ENCODE results near the gene BICDL1. TPM values are rescaled to one million over a fixed set of nuclear protein-coding genes. Genes with fewer than 3 reads are reported as not detected.

The BICDL1 gene
- total RNA-seq, 1 donor from 2014 or later = not detected

DNA sequence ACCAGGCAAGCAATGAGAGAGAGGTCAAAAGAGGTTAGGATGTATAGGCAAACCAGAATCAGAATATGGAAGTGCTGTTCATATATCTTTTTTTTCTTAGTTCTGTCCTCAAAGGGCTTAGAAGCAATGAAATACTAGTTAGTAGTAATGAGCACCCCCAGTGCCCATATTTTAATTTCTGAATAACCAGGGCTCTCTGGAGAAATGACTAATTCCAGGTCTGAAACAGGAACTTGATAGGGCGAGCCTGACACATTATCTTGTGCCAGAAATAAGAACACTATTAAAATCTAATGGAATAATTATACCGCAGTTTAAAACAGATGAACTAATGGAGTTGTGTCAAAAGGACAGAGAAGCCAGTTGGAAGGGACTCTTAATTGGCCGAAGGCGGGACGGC, 30.9 kb downstream of the BICDL1 start:
- DNase-seq (ENCODE audit: extremely low spot score, unreplicated experiment) = no peak
- TF ChIP-seq, protein P1, sequence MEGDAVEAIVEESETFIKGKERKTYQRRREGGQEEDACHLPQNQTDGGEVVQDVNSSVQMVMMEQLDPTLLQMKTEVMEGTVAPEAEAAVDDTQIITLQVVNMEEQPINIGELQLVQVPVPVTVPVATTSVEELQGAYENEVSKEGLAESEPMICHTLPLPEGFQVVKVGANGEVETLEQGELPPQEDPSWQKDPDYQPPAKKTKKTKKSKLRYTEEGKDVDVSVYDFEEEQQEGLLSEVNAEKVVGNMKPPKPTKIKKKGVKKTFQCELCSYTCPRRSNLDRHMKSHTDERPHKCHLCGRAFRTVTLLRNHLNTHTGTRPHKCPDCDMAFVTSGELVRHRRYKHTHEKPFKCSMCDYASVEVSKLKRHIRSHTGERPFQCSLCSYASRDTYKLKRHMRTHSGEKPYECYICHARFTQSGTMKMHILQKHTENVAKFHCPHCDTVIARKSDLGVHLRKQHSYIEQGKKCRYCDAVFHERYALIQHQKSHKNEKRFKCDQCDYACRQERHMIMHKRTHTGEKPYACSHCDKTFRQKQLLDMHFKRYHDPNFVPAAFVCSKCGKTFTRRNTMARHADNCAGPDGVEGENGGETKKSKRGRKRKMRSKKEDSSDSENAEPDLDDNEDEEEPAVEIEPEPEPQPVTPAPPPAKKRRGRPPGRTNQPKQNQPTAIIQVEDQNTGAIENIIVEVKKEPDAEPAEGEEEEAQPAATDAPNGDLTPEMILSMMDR (IDR thresholded peaks at IDR 0.05) = no peak
- H3K9me3 Mint-ChIP-seq (ENCODE audit: unreplicated experiment) = no peaks in the 10 kb centered on the region
- H3K4me1 Mint-ChIP-seq (ENCODE audit: unreplicated experiment) = no peaks in the 10 kb centered on the region
- no peak overlapping the region for H3K27ac Mint-ChIP-seq (ENCODE audit: unreplicated experiment)
- no peak overlapping the region for H3K4me3 Mint-ChIP-seq (ENCODE audit: unreplicated experiment)
- no peaks in the 10 kb centered on the region for H3K36me3 Mint-ChIP-seq (ENCODE audit: unreplicated experiment)
- H3K27me3 Mint-ChIP-seq (ENCODE audit: unreplicated experiment) = peaks cover 16% of the 10 kb centered on the region

DNA sequence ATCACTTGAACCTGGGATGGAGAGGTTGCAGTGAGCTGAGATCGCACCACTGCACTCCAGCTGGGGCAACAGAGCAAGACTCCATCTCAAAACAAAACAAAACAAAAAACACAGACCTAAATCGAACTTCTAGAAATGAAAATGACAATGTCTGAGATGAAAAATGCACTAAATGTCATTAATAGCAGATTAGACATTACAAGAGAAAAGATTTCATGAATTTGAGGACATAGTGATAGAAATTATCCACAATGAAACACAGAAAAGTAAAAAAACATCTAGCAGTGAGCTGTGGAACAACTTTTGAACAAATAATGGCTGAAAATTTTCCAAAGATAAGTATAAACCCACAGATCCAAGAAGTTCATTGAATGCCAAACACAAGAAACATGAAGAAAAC, 35.2 kb downstream of the BICDL1 start:
- H3K4me1 Mint-ChIP-seq (ENCODE audit: unreplicated experiment) = no peaks in the 10 kb centered on the region
- TF ChIP-seq, protein P1 (IDR thresholded peaks at IDR 0.05) = no peak
- H3K4me3 Mint-ChIP-seq (ENCODE audit: unreplicated experiment) = no peak overlapping the region
- H3K27ac Mint-ChIP-seq (ENCODE audit: unreplicated experiment) = no peak overlapping the region
- peaks cover 4% of the 10 kb centered on the region for H3K27me3 Mint-ChIP-seq (ENCODE audit: unreplicated experiment)
- H3K9me3 Mint-ChIP-seq (ENCODE audit: unreplicated experiment) = no peaks in the 10 kb centered on the region
- DNase-seq (ENCODE audit: extremely low spot score, unreplicated experiment) = no peak
- H3K36me3 Mint-ChIP-seq (ENCODE audit: unreplicated experiment) = no peaks in the 10 kb centered on the region

DNA sequence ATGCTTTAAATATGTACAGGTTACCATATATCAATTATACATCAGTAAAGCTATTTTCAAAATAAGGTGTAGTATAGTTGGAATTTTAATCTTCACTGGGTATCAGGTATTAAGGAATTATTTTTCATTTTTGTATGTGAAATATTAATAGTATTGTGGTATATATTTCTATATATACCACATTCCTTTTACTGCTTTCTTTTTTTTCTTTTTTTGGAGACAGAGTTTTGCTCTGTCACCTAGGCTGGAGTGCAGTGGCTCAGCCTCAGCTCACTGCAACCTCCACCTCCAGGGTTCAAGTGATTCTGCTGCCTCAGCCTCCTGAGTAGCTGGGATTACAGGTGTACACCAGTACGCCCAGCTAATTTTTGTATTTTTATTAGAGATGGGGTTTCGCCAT, 36.6 kb downstream of the BICDL1 start:
- no peaks in the 10 kb centered on the region for H3K9me3 Mint-ChIP-seq (ENCODE audit: unreplicated experiment)
- H3K27ac Mint-ChIP-seq (ENCODE audit: unreplicated experiment) = no peak overlapping the region
- peaks cover 2% of the 10 kb centered on the region for H3K27me3 Mint-ChIP-seq (ENCODE audit: unreplicated experiment)
- TF ChIP-seq, protein P1 (IDR thresholded peaks at IDR 0.05) = no peak
- no peak overlapping the region for H3K4me3 Mint-ChIP-seq (ENCODE audit: unreplicated experiment)
- no peaks in the 10 kb centered on the region for H3K4me1 Mint-ChIP-seq (ENCODE audit: unreplicated experiment)
- no peaks in the 10 kb centered on the region for H3K36me3 Mint-ChIP-seq (ENCODE audit: unreplicated experiment)
- no peak for DNase-seq (ENCODE audit: extremely low spot score, unreplicated experiment)

DNA sequence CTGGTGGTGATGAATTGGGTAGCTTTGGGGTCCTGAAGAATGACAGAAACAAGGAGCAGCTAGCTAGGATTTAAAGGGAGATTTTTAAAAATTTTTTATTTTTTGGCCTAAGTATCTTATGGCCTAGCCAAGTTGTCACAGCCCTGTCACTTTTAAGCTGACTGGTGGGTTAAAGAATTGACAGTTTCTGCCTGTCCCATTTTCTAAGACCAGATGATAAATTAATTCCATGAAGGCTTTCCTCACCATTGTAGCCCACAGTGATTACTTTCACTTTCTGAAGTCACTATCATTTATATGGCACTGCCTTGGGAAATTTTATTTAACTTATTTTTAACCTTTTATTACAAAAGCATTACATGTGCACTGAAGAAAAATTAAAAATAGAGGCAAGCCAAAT, 43.2 kb downstream of the BICDL1 start:
- TF ChIP-seq, protein P1 (IDR thresholded peaks at IDR 0.05) = no peak
- Mint-ChIP-seq H3K27ac (ENCODE audit: unreplicated experiment) (no peak overlapping the region), H3K9me3 (ENCODE audit: unreplicated experiment) (no peaks in the 10 kb centered on the region), H3K4me3 (ENCODE audit: unreplicated experiment) (no peak overlapping the region), H3K36me3 (ENCODE audit: unreplicated experiment) (no peaks in the 10 kb centered on the region), H3K4me1 (ENCODE audit: unreplicated experiment) (no peaks in the 10 kb centered on the region), H3K27me3 (ENCODE audit: unreplicated experiment) (peaks cover 19% of the 10 kb centered on the region)
- DNase-seq (ENCODE audit: extremely low spot score, unreplicated experiment) = no peak

DNA sequence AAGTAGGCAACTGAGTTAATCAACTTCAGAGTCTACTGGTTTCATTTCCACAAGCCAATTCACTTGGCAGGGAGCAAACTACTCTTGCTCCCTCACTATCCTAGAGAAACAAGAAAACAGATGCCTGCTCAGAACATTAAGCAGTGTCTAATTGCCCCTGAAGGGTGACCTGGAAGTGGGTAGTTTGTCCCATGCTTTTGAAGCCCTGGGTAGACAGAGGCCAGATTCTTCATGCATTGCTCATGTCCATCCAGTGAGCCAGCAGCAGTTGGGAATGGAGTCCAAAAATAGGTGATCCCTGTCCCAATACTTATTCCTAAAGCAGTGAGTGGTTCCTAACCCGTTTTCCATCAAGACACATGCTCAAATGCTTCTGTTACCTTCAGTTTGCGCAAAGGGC, 48.8 kb downstream of the BICDL1 start:
- DNase-seq (ENCODE audit: extremely low spot score, unreplicated experiment) = no peak
- Mint-ChIP-seq H3K36me3 (ENCODE audit: unreplicated experiment) (no peaks in the 10 kb centered on the region), H3K9me3 (ENCODE audit: unreplicated experiment) (no peaks in the 10 kb centered on the region), H3K27me3 (ENCODE audit: unreplicated experiment) (peaks cover 35% of the 10 kb centered on the region), H3K27ac (ENCODE audit: unreplicated experiment) (no peak overlapping the region), H3K4me3 (ENCODE audit: unreplicated experiment) (no peak overlapping the region), H3K4me1 (ENCODE audit: unreplicated experiment) (no peaks in the 10 kb centered on the region)
- TF ChIP-seq, protein P1 (IDR thresholded peaks at IDR 0.05) = no peak

Data from osteocyte (in vitro differentiated cells).